Stromal cell of bone marrow (primary cell): ENCODE measurements around the gene NRP1.

ENCODE experiments used
- DNase-seq: peaks from one replicate; pipeline ENCODE4 v3.0.0-alpha.2; 2012; ENCODE audit warnings: low read depth

The NRP1 gene

GRCh38 chr10:33183655-33184054 lies 150.8 kb downstream of the NRP1 start:
- DNase-seq = no peak

GRCh38 chr10:33180921-33181320 lies 153.5 kb downstream of the NRP1 start:
- DNase-seq = no peak

GRCh38 chr10:33180390-33180789 lies 154.1 kb downstream of the NRP1 start:
- no peak for DNase-seq

GRCh38 chr10:33179067-33179466 lies 155.4 kb downstream of the NRP1 start:
- DNase-seq = no peak

- DNase-seq = no peak
These were observed 156.3 kb downstream of the NRP1 start for GRCh38 chr10:33178026-33178755.

- DNase-seq = no peak
These were observed 157.8 kb downstream of the NRP1 start for GRCh38 chr10:33176688-33177087.

GRCh38 chr10:33174674-33175434 lies 159.6 kb downstream of the NRP1 start:
- DNase-seq = no peak

- no peak for DNase-seq
These were observed 168.6 kb downstream of the NRP1 start for GRCh38 chr10:33165911-33166310.

- no peak for DNase-seq
These were observed 170.3 kb downstream of the NRP1 start for GRCh38 chr10:33164060-33164709.

GRCh38 chr10:33162248-33162575 lies 172.3 kb downstream of the NRP1 start:
- DNase-seq = no peak

GRCh38 chr10:33161550-33162247 lies 172.8 kb downstream of the NRP1 start:
- no peak for DNase-seq

- no peak for DNase-seq
These were observed 174.3 kb downstream of the NRP1 start for GRCh38 chr10:33160151-33160550.

- peak; percentile 58 for DNase-seq
These were observed 177.4 kb downstream of the NRP1 start for GRCh38 chr10:33157103-33157502.

- DNase-seq = peak; percentile 62
These were observed 178.5 kb downstream of the NRP1 start for GRCh38 chr10:33155720-33156638.

GRCh38 chr10:33154590-33154989 lies 179.9 kb downstream of the NRP1 start:
- DNase-seq = peak; percentile 65

- DNase-seq = no peak
These were observed 180.5 kb downstream of the NRP1 start for GRCh38 chr10:33153968-33154327.

- no peak for DNase-seq
These were observed 181.1 kb downstream of the NRP1 start for GRCh38 chr10:33153251-33153967.

GRCh38 chr10:33152750-33153149 lies 181.7 kb downstream of the NRP1 start:
- DNase-seq = no peak

GRCh38 chr10:33152146-33152545 lies 182.3 kb downstream of the NRP1 start:
- DNase-seq = no peak

- no peak for DNase-seq
These were observed 183.1 kb downstream of the NRP1 start for GRCh38 chr10:33151344-33151864.

GRCh38 chr10:33150889-33151288 lies 183.6 kb downstream of the NRP1 start:
- no peak for DNase-seq
